Gastrocnemius medialis (tissue), 4 donors: Measurements from ENCODE around the gene ANKRD40.

Experiments used
- POLR2A ChIP-seq, 2 donors: fragments of 450-650 bp; IDR thresholded peaks; one replicate each; pipeline ENCODE4 v1.6.1; 2017; ENCODE audit warnings: antibody characterized with exemption in 2 of 2, mild to moderate bottlenecking in 2 of 2, moderate library complexity in 2 of 2
- TF ChIP-seq, protein P1 (sequence below), 5 experiments: fragments of 450-650 bp in 3 of 5; fragments of 200-600 bp in 2 of 5; sonication (generic) in 2 of 5; IDR thresholded peaks in 4 of 5; conservative IDR thresholded peaks in 1 of 5; 1 replicate in 4 of 5; 2 replicates in 1 of 5; pipeline ENCODE4 v1.5.1; 2016 to 2019; ENCODE audit warnings: antibody characterized with exemption in 5 of 5, mild to moderate bottlenecking in 3 of 5, moderate library complexity in 3 of 5

DNA sequence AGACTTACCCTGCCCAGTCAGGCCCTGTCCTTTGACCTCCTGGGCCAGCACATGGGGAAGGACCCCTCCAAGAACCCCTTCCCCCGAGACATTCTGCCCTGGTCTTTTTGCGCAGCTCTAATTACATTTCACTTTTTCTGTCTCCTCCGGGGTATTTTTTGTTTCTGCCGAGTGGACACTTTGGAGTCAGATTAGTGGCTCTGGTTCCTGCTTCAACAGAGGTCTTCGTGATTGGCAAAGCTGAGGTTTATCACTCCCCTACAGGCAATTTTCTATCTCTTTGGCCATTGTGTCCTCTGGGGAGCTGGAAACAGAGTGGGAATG, 23.5 kb downstream of the ANKRD40 start:
- TF ChIP-seq, protein P1, sequence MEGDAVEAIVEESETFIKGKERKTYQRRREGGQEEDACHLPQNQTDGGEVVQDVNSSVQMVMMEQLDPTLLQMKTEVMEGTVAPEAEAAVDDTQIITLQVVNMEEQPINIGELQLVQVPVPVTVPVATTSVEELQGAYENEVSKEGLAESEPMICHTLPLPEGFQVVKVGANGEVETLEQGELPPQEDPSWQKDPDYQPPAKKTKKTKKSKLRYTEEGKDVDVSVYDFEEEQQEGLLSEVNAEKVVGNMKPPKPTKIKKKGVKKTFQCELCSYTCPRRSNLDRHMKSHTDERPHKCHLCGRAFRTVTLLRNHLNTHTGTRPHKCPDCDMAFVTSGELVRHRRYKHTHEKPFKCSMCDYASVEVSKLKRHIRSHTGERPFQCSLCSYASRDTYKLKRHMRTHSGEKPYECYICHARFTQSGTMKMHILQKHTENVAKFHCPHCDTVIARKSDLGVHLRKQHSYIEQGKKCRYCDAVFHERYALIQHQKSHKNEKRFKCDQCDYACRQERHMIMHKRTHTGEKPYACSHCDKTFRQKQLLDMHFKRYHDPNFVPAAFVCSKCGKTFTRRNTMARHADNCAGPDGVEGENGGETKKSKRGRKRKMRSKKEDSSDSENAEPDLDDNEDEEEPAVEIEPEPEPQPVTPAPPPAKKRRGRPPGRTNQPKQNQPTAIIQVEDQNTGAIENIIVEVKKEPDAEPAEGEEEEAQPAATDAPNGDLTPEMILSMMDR (IDR thresholded peaks at IDR 0.05 in 4 of 5, conservative IDR thresholded peaks at IDR 0.05 in 1 of 5) = no peak
- TF ChIP-seq POLR2A (IDR thresholded peaks at IDR 0.05) = no peak
